Smooth muscle cell (in vitro differentiated cells): Measurements from ENCODE around the gene CELF4. TPM values are rescaled to one million over a fixed set of nuclear protein-coding genes. Genes with fewer than 3 reads are reported as not detected.

Source experiments
- DNase-seq: peaks from one replicate; lab custom pipeline; 2025; ENCODE audit not compliant: unreplicated experiment; lab: John Stamatoyannopoulos, UW
- H2AFZ ChIP-seq: fragments of 200-600 bp; sonication (generic); 2 replicates; pipeline ENCODE4 v1.6.0; 2016; ENCODE audit warnings: antibody characterized with exemption, low read depth, mild to moderate bottlenecking
- H3F3A ChIP-seq: fragments of 200-600 bp; sonication (generic); 2 replicates; pipeline ENCODE4 v1.6.0; 2017; ENCODE audit warnings: antibody characterized with exemption, low read depth
- H3K27ac ChIP-seq: fragments of 200-600 bp; sonication (generic); 2 replicates; pipeline ENCODE4 v1.5.1; 2016; ENCODE audit warnings: low read depth, mild to moderate bottlenecking
- H3K27me3 ChIP-seq: fragments of 200-600 bp; sonication (generic); 2 replicates; pipeline ENCODE4 v1.6.1; 2016; ENCODE audit warnings: low read depth, mild to moderate bottlenecking
- H3K36me3 ChIP-seq: fragments of 200-600 bp; sonication (generic); 2 replicates; pipeline ENCODE4 v1.5.1; 2016; ENCODE audit warnings: low read depth
- H3K4me1 ChIP-seq: fragments of 200-600 bp; sonication (generic); 2 replicates; pipeline ENCODE4 v1.5.1; 2016; ENCODE audit warnings: low read depth
- H3K4me2 ChIP-seq: fragments of 200-600 bp; sonication (generic); 2 replicates; pipeline ENCODE4 v1.6.0; 2016; ENCODE audit warnings: mild to moderate bottlenecking
- H3K4me3 ChIP-seq: fragments of 200-600 bp; sonication (generic); 2 replicates; pipeline ENCODE4 v1.5.1; 2016; ENCODE audit warnings: mild to moderate bottlenecking
- H3K79me2 ChIP-seq: fragments of 200-600 bp; sonication (generic); 2 replicates; pipeline ENCODE4 v1.6.0; 2016; ENCODE audit warnings: low read depth, mild to moderate bottlenecking
- H3K9ac ChIP-seq: fragments of 200-600 bp; sonication (generic); 2 replicates; pipeline ENCODE4 v1.6.0; 2016; ENCODE audit warnings: low read depth
- H3K9me3 ChIP-seq: fragments of 200-600 bp; sonication (generic); replicated peaks from 2 replicates; pipeline ENCODE4 v1.5.1; 2016; ENCODE audit warnings: low read depth
- H4K20me1 ChIP-seq: fragments of 200-600 bp; sonication (generic); 2 replicates; pipeline ENCODE4 v1.6.0; 2016; ENCODE audit warnings: low read depth
- WGBS: methylation state at CpG from one replicate; pipeline ENCODE4 v1.1.7; 2016; ENCODE audit warnings: low lambda C conversion rate; 5-methylcytosine and 5-hydroxymethylcytosine counted together
- polyA plus RNA-seq: library from polyadenylated mRNA; unstranded; fragments of >200 nt; fragmentation: Nextera tagmentation; extraction: Ambion mirVana; gene quantifications from 2 replicates; pipeline ENCODE4 v1.2.1, GENCODE V29; 2016
- total RNA-seq: library from RNA; depleted of rRNA; stranded (reverse); fragments of >200 nt; gene quantifications from 2 replicates; pipeline ENCODE4 v1.2.3, GENCODE V29; 2014
- TF ChIP-seq, protein P1 (sequence below): fragments of 200-600 bp; sonication (generic); IDR thresholded peaks from 2 replicates; pipeline ENCODE4 v1.5.1; 2017; ENCODE audit warnings: borderline replicate concordance, mild to moderate bottlenecking, antibody characterized with exemption; ENCODE audit not compliant: insufficient read depth, poor library complexity, severe bottlenecking

Gene CELF4
- total and polyA plus RNA-seq, 2 experiments from 2014 or later: 0.40 TPM; not detected in 1

GRCh38 chr18:37315935-37316334 lies 249.7 kb downstream of the CELF4 start:
- Histone ChIP-seq H3K27ac (no peak overlapping the region), H3K79me2 (no peaks in the 10 kb centered on the region), H3K4me2 (no peak overlapping the region), H3K9ac (no peak overlapping the region), H3K9me3 (no peaks in the 10 kb centered on the region), H3K27me3 (no peaks in the 10 kb centered on the region), H3K36me3 (no peaks in the 10 kb centered on the region), H4K20me1 (no peaks in the 10 kb centered on the region), H3K4me1 (no peaks in the 10 kb centered on the region), H2AFZ (no peak overlapping the region), H3F3A (no peaks in the 10 kb centered on the region), H3K4me3 (no peak overlapping the region)
- WGBS: 100% methylated on average over 1 of the region's 1 CpG
- TF ChIP-seq, protein P1, sequence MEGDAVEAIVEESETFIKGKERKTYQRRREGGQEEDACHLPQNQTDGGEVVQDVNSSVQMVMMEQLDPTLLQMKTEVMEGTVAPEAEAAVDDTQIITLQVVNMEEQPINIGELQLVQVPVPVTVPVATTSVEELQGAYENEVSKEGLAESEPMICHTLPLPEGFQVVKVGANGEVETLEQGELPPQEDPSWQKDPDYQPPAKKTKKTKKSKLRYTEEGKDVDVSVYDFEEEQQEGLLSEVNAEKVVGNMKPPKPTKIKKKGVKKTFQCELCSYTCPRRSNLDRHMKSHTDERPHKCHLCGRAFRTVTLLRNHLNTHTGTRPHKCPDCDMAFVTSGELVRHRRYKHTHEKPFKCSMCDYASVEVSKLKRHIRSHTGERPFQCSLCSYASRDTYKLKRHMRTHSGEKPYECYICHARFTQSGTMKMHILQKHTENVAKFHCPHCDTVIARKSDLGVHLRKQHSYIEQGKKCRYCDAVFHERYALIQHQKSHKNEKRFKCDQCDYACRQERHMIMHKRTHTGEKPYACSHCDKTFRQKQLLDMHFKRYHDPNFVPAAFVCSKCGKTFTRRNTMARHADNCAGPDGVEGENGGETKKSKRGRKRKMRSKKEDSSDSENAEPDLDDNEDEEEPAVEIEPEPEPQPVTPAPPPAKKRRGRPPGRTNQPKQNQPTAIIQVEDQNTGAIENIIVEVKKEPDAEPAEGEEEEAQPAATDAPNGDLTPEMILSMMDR: no peak
- no peak for DNase-seq

GRCh38 chr18:37314534-37314933 lies 251.1 kb downstream of the CELF4 start:
- H3K9me3 ChIP-seq: no peaks in the 10 kb centered on the region
- H2AFZ ChIP-seq: no peak overlapping the region
- no peak for DNase-seq
- WGBS: 80% methylated on average over 5 of the region's 5 CpGs
- no peaks in the 10 kb centered on the region for H3K4me1 ChIP-seq
- H3K36me3 ChIP-seq: no peaks in the 10 kb centered on the region
- TF ChIP-seq, protein P1: no peak
- no peaks in the 10 kb centered on the region for H3K27me3 ChIP-seq
- H3K9ac ChIP-seq: no peak overlapping the region
- no peak overlapping the region for H3K4me2 ChIP-seq
- no peak overlapping the region for H3K27ac ChIP-seq
- no peaks in the 10 kb centered on the region for H3K79me2 ChIP-seq
- no peak overlapping the region for H3K4me3 ChIP-seq
- H3F3A ChIP-seq: no peaks in the 10 kb centered on the region
- H4K20me1 ChIP-seq: no peaks in the 10 kb centered on the region

DNA sequence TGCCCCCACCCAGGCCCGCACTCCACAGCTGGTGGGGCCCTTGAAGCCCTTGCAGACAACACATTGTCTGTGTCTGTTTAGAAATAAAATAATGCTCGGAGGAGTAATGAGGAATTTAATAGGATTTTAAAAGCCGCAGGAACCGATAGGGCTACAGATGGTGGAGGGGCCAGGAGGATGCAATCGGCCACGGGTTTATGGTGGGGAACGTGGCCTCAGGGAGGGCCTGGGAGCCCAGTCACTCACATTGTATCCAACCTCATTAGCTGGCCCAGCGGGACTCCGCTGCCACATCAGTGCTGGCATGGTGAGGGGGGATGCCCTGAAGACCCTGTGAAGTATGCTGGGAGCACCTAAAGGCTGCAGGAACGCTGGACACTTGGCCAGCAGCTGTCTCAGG lies 252.0 kb downstream of the CELF4 start:
- no peak overlapping the region for H3K27ac ChIP-seq
- H3K4me2 ChIP-seq: no peak overlapping the region
- no peak overlapping the region for H3K4me3 ChIP-seq
- TF ChIP-seq, protein P1: no peak
- H3K9me3 ChIP-seq: no peaks in the 10 kb centered on the region
- H3K79me2 ChIP-seq: no peaks in the 10 kb centered on the region
- H2AFZ ChIP-seq: no peak overlapping the region
- no peaks in the 10 kb centered on the region for H4K20me1 ChIP-seq
- H3K4me1 ChIP-seq: no peaks in the 10 kb centered on the region
- no peaks in the 10 kb centered on the region for H3F3A ChIP-seq
- no peak for DNase-seq
- H3K36me3 ChIP-seq: no peaks in the 10 kb centered on the region
- H3K27me3 ChIP-seq: no peaks in the 10 kb centered on the region
- no peak overlapping the region for H3K9ac ChIP-seq
- 82% methylated on average over 10 of the region's 10 CpGs for WGBS

DNA sequence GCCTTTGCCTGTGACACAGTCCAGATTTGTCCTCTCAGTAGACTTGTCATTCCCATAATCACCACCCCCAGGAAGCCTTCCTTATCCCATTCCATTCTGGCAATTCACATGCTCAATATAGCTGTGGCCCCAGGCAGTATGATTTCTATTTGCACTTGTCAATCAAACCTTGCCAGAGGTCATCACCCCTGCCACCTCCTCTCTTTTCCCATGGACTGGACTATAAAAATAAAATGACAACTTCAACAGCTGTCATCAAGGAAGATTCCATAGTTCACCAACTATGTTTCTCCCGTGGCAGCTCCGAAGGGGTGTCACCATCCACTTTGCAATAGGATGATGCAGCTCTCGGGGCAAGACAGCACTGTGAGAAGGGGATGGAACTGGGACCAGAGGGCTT lies 255.7 kb downstream of the CELF4 start:
- Histone ChIP-seq H3K36me3 (no peaks in the 10 kb centered on the region), H3K4me3 (no peak overlapping the region), H3K27me3 (no peaks in the 10 kb centered on the region), H3K4me1 (no peaks in the 10 kb centered on the region), H3F3A (no peaks in the 10 kb centered on the region), H3K27ac (no peak overlapping the region), H2AFZ (no peak overlapping the region), H3K79me2 (no peaks in the 10 kb centered on the region), H4K20me1 (no peaks in the 10 kb centered on the region), H3K9ac (no peak overlapping the region), H3K4me2 (no peak overlapping the region), H3K9me3 (no peaks in the 10 kb centered on the region)
- WGBS: 81% methylated on average over 3 of the region's 3 CpGs
- no peak for DNase-seq
- TF ChIP-seq, protein P1: no peak
